OCI-LY7 (cell line): ENCODE data around the gene RNPEPL1.

ENCODE experiments used
- CTCF ChIP-seq: fragments of 200-600 bp; sonication (generic); conservative IDR thresholded peaks from 2 replicates; pipeline ENCODE4 v1.5.1; 2014; ENCODE audit warnings: mild to moderate bottlenecking, antibody characterized with exemption, low read length, moderate library complexity, mixed read lengths
- EZH2phosphoT487 ChIP-seq: fragments of 200-600 bp; sonication (generic); IDR thresholded peaks from 2 replicates; pipeline ENCODE4 v1.6.1; 2018; ENCODE audit warnings: low read depth, borderline replicate concordance, mild to moderate bottlenecking, mixed run types, antibody characterized with exemption, low read length, moderate library complexity, mixed read lengths

- TF ChIP-seq CTCF: no peak
- TF ChIP-seq EZH2phosphoT487: no peak
Measured at GRCh38 chr2:240522406-240522805, 45.9 kb upstream of the RNPEPL1 start.
